Measurements from ENCODE around the gene RAB31.

RAB31 gene

DNA sequence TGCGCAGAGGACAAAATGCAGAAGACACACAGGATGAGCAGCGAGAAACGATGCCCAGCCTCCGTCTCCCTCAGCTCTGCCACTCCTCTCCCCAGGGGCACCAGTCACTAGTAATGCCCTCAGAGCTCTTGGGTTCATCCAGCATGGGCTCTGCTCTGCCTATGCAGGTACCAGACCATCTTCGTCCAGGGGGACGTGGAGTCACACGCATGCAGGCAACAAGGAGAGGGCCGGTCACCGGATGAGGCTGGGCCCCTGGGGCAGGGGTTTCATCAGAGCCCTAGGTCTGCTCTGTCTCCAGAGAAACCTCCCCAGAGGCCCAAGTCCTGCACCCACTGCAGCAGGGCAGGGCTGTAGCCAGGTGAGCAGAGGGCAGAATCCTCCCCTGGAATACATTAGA lies 23.9 kb downstream of the RAB31 start:
- TF ChIP-seq POU2F2 (IDR thresholded peaks at IDR 0.05; ENCODE audit: low read depth, low read length) = no peak
- TF ChIP-seq PAX5 (IDR thresholded peaks at IDR 0.05; ENCODE audit: insufficient read depth, low read length, severe bottlenecking) = no peak
- TF ChIP-seq POLR2AphosphoS5 (IDR thresholded peaks at IDR 0.05; ENCODE audit: low read depth, low read length) = no peak
- TF ChIP-seq SPI1 (IDR thresholded peaks at IDR 0.05; ENCODE audit: low read depth, low read length) = no peak
- no peak for TF ChIP-seq TAF1 (IDR thresholded peaks at IDR 0.05; ENCODE audit: low read depth, low read length)
- TF ChIP-seq POLR2A (IDR thresholded peaks at IDR 0.05; ENCODE audit: low read depth, low read length) = no peak
- no peak for FAIRE-seq

DNA sequence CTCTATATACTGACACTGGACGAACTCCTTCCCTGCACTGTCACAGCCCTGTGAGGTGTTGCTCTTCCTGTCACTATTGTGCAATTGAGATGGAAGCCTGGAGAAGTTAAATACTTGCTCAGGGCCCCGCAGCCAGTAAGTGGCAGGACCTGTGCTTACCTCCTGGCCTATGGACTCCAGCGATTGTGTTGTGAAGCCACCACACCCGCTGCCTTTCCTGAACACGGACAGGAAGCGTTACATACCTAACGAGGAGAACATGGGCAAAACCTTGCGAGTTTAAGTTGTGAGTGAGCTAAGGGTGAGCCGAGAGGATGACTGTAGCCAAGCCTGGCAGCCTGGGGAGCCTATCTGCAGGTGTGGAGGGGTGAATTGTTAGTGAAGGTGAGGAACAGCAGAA lies 26.1 kb downstream of the RAB31 start:
- TF ChIP-seq POU2F2 (IDR thresholded peaks at IDR 0.05; ENCODE audit: low read depth, low read length) (no peak), SPI1 (IDR thresholded peaks at IDR 0.05; ENCODE audit: low read depth, low read length) (no peak), PAX5 (IDR thresholded peaks at IDR 0.05; ENCODE audit: insufficient read depth, low read length, severe bottlenecking) (no peak), POLR2A (IDR thresholded peaks at IDR 0.05; ENCODE audit: low read depth, low read length) (no peak), TAF1 (IDR thresholded peaks at IDR 0.05; ENCODE audit: low read depth, low read length) (no peak), POLR2AphosphoS5 (IDR thresholded peaks at IDR 0.05; ENCODE audit: low read depth, low read length) (no peak)
- FAIRE-seq (no peak), DNase-seq (ENCODE audit: insufficient read length, low spot score) (no peak)

More for the DNA sequence above, 23.9 kb downstream of the RAB31 start:
- DNase-seq (ENCODE audit: insufficient read length, low spot score) = no peak

DNA sequence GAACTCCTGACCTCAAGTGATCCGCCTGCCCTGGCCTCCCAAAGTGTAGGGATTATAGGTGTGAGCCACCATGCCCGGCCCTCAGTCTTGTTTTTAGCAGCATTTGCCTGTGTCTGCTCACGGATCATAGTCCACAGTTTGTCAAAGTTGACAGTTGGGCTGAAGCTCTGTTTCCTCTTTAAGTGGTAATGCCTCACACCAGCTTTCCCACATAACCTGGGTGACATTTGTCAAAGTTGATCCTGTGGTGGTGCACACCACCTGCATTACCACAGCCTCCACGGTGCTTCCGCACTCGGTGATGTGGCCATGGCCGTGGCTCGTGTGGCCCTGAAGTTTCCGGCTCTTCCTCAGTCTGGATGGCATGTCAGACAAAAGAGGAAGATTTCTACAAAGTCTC lies 27.1 kb downstream of the RAB31 start:
- TF ChIP-seq POLR2A (IDR thresholded peaks at IDR 0.05; ENCODE audit: low read depth, low read length) (no peak), POLR2AphosphoS5 (IDR thresholded peaks at IDR 0.05; ENCODE audit: low read depth, low read length) (no peak), SPI1 (IDR thresholded peaks at IDR 0.05; ENCODE audit: low read depth, low read length) (no peak), PAX5 (IDR thresholded peaks at IDR 0.05; ENCODE audit: insufficient read depth, low read length, severe bottlenecking) (no peak), TAF1 (IDR thresholded peaks at IDR 0.05; ENCODE audit: low read depth, low read length) (no peak), POU2F2 (IDR thresholded peaks at IDR 0.05; ENCODE audit: low read depth, low read length) (no peak)
- no peak for DNase-seq (ENCODE audit: insufficient read length, low spot score)
- FAIRE-seq = no peak

DNA sequence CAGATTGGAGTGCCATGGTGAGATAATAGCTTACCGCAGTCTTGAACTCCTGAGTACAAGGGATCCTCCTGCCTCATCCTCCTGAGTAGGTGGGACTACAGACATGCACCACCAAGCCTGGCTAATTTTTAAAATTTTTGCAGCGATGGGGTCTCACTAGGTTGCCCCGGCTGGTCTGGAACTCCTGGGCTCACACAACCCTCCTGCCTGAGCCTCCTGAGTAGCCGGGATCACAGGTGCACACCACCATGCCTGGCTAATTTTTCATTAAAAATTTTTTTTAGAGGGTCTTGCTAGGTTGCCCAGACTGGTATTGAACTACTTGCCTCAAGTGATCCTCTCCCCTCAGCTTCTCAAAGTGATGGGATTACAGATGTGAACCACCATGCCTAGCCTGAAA lies 27.8 kb downstream of the RAB31 start:
- DNase-seq (ENCODE audit: insufficient read length, low spot score) (no peak), FAIRE-seq (no peak)
- no peak for TF ChIP-seq POU2F2 (IDR thresholded peaks at IDR 0.05; ENCODE audit: low read depth, low read length)

DNA sequence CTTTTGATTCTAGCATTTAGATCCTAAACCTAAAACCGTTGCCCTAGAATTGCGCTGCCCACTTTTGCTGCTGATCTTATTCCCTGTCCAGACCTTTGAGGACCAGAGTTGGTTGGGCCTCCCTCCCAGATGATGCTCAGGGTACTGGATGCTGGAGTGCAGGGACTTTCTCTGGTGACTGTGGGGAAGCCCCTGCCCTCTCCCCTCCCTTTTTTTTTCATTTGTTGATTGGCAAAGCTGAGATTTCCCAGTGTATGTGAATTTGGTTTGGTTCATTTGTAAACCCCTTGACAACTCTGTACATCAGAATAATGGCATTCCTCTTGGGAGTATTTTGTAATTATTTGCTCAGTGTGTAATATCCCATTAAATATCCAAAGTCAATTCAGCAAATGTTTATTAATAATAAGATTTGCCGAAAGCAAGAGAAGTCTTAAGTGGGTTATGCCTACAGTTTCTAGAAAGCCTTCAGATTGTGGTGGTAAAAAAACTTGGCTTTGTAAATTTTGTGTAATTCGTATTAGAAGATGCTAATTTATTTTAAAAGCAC lies 28.3 kb downstream of the RAB31 start:
- FAIRE-seq = no peak
- no peak for DNase-seq (ENCODE audit: insufficient read length, low spot score)

DNA sequence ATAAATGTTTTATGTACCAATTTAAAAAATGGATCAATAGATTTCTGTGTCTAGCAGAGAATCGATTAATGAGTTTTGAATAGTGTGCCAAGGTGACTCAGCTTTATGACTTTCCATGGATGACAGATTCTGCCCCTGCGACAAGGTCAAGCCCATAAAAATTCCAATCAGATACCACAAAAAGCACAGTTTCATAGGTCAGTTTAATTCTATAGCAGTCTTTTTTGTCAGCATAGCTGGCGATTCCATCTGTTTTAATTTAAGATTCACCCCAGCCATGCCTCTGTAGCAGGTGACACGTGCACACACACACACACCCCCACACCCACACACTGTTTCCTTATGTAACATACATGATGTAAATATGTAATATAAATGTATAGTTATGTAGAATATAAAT lies 28.9 kb downstream of the RAB31 start:
- no peak for DNase-seq (ENCODE audit: insufficient read length, low spot score)
- TF ChIP-seq POLR2AphosphoS5 (IDR thresholded peaks at IDR 0.05; ENCODE audit: low read depth, low read length) (no peak), POU2F2 (IDR thresholded peaks at IDR 0.05; ENCODE audit: low read depth, low read length) (no peak), PAX5 (IDR thresholded peaks at IDR 0.05; ENCODE audit: insufficient read depth, low read length, severe bottlenecking) (no peak), TAF1 (IDR thresholded peaks at IDR 0.05; ENCODE audit: low read depth, low read length) (no peak), POLR2A (IDR thresholded peaks at IDR 0.05; ENCODE audit: low read depth, low read length) (no peak), SPI1 (IDR thresholded peaks at IDR 0.05; ENCODE audit: low read depth, low read length) (no peak)
- FAIRE-seq = no peak

More for the DNA sequence above, 28.3 kb downstream of the RAB31 start:
- no peak for TF ChIP-seq POLR2AphosphoS5 (IDR thresholded peaks at IDR 0.05; ENCODE audit: low read depth, low read length)
- no peak for TF ChIP-seq PAX5 (IDR thresholded peaks at IDR 0.05; ENCODE audit: insufficient read depth, low read length, severe bottlenecking)
- no peak for TF ChIP-seq POLR2A (IDR thresholded peaks at IDR 0.05; ENCODE audit: low read depth, low read length)
- TF ChIP-seq SPI1 (IDR thresholded peaks at IDR 0.05; ENCODE audit: low read depth, low read length) = no peak
- TF ChIP-seq POU2F2 (IDR thresholded peaks at IDR 0.05; ENCODE audit: low read depth, low read length) = no peak
- no peak for TF ChIP-seq TAF1 (IDR thresholded peaks at IDR 0.05; ENCODE audit: low read depth, low read length)

DNA sequence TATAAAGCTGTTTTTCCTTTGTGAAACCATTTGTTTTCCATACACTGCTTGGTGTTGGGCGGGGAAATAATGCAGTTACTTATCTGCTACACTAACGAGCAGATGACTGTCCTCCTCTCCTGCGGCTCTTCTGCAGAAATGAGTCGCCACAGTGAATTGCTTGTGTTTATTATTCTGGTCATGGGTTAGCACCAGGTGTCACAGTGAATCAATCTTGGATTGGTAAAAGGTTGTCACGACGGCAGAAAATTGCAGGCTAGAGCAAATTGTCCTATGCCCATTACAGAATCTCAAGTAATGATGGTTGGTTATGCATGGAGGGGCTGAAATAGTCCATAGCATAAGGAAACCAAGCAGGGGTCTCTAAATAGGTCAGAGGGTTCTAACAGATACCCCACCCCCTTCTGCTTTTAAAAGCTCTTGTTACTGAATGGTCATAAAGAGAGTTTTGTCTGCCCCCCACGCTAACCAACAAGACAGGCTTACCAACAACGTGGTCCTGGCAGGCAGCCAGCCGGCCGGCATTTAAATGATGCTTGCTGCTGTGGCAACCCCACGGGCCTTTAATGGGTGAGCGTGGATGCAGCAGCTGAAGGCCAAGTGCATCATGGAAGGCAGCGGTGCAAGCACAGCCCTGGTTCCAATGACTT lies 29.5 kb downstream of the RAB31 start:
- no peak for DNase-seq (ENCODE audit: insufficient read length, low spot score)

DNA sequence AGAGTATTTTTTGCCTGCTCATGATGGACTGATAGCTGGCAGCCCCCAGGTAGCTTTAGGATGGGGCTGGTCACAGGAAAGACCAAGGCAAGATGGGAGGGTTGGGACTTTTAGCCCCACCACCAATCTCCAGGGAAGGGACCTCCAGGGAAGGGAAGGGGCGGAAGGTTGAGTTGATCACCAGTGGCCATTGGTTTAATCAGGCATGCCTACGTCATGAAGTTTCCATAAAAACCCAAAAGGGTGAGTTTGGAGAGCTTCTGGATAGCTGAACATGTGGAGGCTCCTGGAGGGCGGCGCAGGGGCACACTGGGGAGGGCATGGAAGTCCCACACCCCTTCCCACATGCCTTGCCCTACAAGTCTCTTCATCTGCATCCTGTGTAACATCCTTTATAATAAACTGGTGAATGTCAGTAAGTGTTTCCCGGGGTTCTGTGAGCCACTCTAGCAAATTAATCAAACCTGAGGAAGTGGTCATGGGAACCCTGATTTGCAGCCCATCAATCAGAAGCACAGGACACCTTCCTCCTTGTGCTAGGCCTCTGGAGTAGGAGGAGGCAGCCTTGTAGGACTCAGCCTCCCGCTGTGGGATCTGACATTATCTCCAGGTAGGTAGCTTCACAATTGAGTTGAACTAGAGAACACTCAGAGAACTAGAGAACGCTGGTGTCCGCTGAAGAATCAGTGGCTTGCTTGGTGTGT lies 30.3 kb downstream of the RAB31 start:
- DNase-seq (ENCODE audit: insufficient read length, low spot score) (no peak), FAIRE-seq (no peak)
- TF ChIP-seq SPI1 (IDR thresholded peaks at IDR 0.05; ENCODE audit: low read depth, low read length) = no peak
- no peak for TF ChIP-seq POLR2AphosphoS5 (IDR thresholded peaks at IDR 0.05; ENCODE audit: low read depth, low read length)
- TF ChIP-seq PAX5 (IDR thresholded peaks at IDR 0.05; ENCODE audit: insufficient read depth, low read length, severe bottlenecking) = no peak
- TF ChIP-seq TAF1 (IDR thresholded peaks at IDR 0.05; ENCODE audit: low read depth, low read length) = no peak
- TF ChIP-seq POLR2A (IDR thresholded peaks at IDR 0.05; ENCODE audit: low read depth, low read length) = no peak
- TF ChIP-seq POU2F2 (IDR thresholded peaks at IDR 0.05; ENCODE audit: low read depth, low read length) = no peak

More for the DNA sequence above, 29.5 kb downstream of the RAB31 start:
- TF ChIP-seq POU2F2 (IDR thresholded peaks at IDR 0.05; ENCODE audit: low read depth, low read length) (no peak), POLR2AphosphoS5 (IDR thresholded peaks at IDR 0.05; ENCODE audit: low read depth, low read length) (no peak)
- no peak for FAIRE-seq

DNA sequence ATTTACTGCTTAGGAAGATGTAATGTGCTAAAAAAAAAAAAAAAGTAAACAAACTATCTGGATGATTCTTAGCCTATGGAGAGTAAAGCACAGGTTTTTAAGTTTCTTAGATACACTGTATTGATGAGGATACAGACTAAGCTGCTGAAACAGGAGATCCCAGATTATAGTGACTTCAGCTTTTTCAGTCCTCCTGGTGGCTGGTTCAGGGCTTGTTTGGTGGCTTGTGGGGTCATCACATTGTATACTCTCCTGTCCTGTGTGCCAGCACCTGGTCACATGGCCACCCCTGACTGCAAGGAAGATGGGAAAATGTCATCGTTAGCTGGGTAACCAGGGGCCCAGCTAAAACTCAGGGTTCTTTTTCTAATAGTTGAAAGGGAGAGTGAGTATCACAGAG lies 31.4 kb downstream of the RAB31 start:
- FAIRE-seq (no peak), DNase-seq (ENCODE audit: insufficient read length, low spot score) (no peak)
- TF ChIP-seq POLR2A (IDR thresholded peaks at IDR 0.05; ENCODE audit: low read depth, low read length) (no peak), SPI1 (IDR thresholded peaks at IDR 0.05; ENCODE audit: low read depth, low read length) (no peak), POU2F2 (IDR thresholded peaks at IDR 0.05; ENCODE audit: low read depth, low read length) (no peak), PAX5 (IDR thresholded peaks at IDR 0.05; ENCODE audit: insufficient read depth, low read length, severe bottlenecking) (no peak), POLR2AphosphoS5 (IDR thresholded peaks at IDR 0.05; ENCODE audit: low read depth, low read length) (no peak), TAF1 (IDR thresholded peaks at IDR 0.05; ENCODE audit: low read depth, low read length) (no peak)

Data from GM12891 (cell line).